HL-60/S4 treated with retinoic acid at 250 ng/mL for 4 days and 3 days (cell line): ENCODE measurements around the gene LRRC58.

ENCODE experiments used
- in situ Hi-C: fragments of 300-500 bp; cut with MboI; formaldehyde crosslinking; loops from 2 replicates; pipeline ENCODE4 v1.7.0; 2022; ENCODE audit warnings: low sequenced_read_pairs

Gene LRRC58

GRCh38 chr3:120280566-120280965, 68.6 kb downstream of the LRRC58 start:
- in situ Hi-C loops = no loop called here

GRCh38 chr3:120280026-120280425, 69.1 kb downstream of the LRRC58 start:
- in situ Hi-C loops = no loop called here

- in situ Hi-C loops = no loop called here
Observed at GRCh38 chr3:120276767-120277166, 72.4 kb downstream of the LRRC58 start.

GRCh38 chr3:120275618-120276017, 73.5 kb downstream of the LRRC58 start:
- in situ Hi-C loops = no loop called here

- in situ Hi-C loops = no loop called here
Observed at GRCh38 chr3:120274739-120275167, 74.4 kb downstream of the LRRC58 start.
